ENCODE results near the gene CUEDC1. TPM values are rescaled to one million over a fixed set of nuclear protein-coding genes. Genes with fewer than 3 reads are reported as not detected.

The CUEDC1 gene
- total and polyA plus RNA-seq, 2 of the 13 experiments (the other 11 are each of a cell fraction or from before 2014, with no cell fraction given), result 7.4 to 12.9 TPM

DNA sequence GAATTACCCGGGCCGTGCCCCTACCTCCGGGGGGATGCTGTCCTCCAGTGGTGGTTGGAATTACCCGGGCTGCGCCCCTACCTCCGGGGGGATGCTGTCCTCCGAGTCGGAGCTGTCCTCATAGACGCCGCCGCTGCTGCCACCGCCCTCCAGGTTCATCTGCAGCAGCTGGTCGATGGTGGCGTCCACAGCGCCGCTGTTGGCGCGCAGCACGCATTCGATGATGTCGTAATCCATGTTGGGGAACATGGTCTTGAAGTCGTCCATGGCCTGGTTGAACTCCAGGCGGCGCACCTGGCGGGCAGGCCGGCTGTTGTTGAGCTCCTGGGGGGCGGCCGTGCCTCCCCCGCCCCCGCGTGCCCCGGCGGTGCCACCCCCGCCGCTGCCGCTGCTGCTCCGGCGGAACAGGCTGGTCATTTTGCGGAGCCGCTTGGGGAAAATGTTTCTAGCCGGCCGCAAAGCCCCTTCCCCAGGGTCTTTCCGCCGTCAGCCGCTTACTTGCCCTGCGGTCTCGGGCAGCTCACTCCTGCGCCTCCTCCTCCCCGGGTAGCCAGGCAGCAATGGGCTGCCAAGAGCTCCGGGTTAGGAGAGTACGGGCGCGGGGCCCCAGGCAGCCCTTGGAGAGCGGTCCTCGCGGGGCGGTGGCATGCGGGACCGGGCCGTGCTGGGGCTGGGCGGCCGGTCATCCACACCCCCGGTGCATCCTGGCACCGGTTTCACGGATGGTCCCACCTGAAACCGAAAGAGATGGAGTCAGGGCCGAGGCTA is 69.9 kb downstream of the CUEDC1 start:
- in situ Hi-C loops (cut with HindIII; ENCODE audit: extremely low pct_ligation_motif_present, low pct_unique_long_range_greater_than_20kb), result no loop called here
- Histone ChIP-seq H3K9ac (ENCODE audit: insufficient read depth, low read depth, low read length) (no peak overlapping the region), H3K79me2 (ENCODE audit: insufficient read depth, low read length) (no peaks in the 10 kb centered on the region), H3K27me3 (ENCODE audit: control insufficient read depth in 1 of 2, insufficient read depth in 2 of 2, low read length in 2 of 2) (no peaks in the 10 kb centered on the region), H3K4me2 (ENCODE audit: low read depth, low read length) (no peak overlapping the region), H3K4me1 (ENCODE audit: insufficient read depth, low read length) (peaks cover 28% of the 10 kb centered on the region), H4K20me1 (ENCODE audit: insufficient read depth, low read length) (no peaks in the 10 kb centered on the region), H3K27ac (ENCODE audit: extremely low read length, insufficient read depth, low read length) (no peak overlapping the region), H3K4me3 (replicated peaks in 1 of 3; ENCODE audit: insufficient read depth in 1 of 3, low read depth in 2 of 3, low read length in 3 of 3) (no peak overlapping the region), H2AFZ (ENCODE audit: low read length) (no peak overlapping the region), H3K9me3 (ENCODE audit: low read length) (no peaks in the 10 kb centered on the region), H3K36me3 (replicated peaks in 1 of 2; ENCODE audit: control insufficient read depth in 1 of 2, insufficient read depth in 2 of 2, low read length in 2 of 2) (peaks cover 0 to 2% of the 10 kb centered on the region in 2 experiments; a peak in 1 of 5 replicates)
- ChIA-PET CTCF (ENCODE audit: low intra/inter-chr PET ratio, low total read pairs) (no interaction called here), POLR2A (no interaction called here)
- TF ChIP-seq ZNF773 (CRISPR knock-in tag; IDR thresholded peaks at IDR 0.05; ENCODE audit: borderline replicate concordance) (no peak), CEBPB (IDR thresholded peaks at IDR 0.05; ENCODE audit: borderline replicate concordance, low read depth, low read length) (peak; percentile 67; the same call in 1 of the 2 replicates), ZSCAN25 (CRISPR knock-in tag; IDR thresholded peaks at IDR 0.05) (no peak), ATRX (CRISPR knock-in tag; IDR thresholded peaks at IDR 0.05; ENCODE audit: borderline replicate concordance) (no peak)
- WGBS (ENCODE audit: low lambda C conversion rate), result 96% methylated on average over 66 of the region's 67 CpGs
- ATAC-seq, result no peak
- no peak for FAIRE-seq
- intact Hi-C loops (cut with micrococcal nuclease; ENCODE audit: unreplicated experiment), result no loop called here
- BruUV-seq (replicated peaks), result no TSS peak
- DNase-seq (ENCODE audit: low spot score), result no peak

DNA sequence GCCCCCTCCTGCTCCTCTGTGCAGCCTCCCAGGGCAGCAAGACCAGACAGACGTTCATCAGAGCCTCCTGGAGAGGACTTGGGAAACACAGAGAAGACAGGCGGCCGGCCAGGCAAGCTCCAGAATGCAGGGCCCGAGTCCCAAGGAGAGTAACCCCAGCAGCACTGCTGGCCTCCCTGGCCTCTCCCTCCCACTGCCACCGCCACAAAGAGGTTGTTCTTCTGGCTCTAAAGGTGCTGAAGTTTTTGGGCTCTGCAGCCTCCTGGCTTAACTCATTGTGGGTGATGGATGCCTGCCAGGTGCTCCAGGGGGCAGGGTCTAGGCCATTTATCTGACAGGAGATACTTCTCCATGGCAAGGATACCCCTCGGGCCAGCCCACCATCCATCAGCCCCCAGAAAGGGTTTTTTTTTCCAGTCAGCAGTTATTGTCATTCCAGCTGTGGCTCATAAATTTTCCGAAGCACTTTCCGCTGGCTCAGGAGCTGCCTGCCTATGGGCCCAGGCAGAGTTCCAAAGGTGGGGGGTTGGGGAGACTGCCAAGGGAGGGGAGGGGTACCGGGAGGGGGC is 73.3 kb downstream of the CUEDC1 start:
- ATAC-seq (no peak), DNase-seq (ENCODE audit: low spot score) (no peak), FAIRE-seq (no peak)
- no peaks in the 10 kb centered on the region for H3K79me2 ChIP-seq (ENCODE audit: insufficient read depth, low read length)
- H3K9me3 ChIP-seq (ENCODE audit: low read length), result no peaks in the 10 kb centered on the region
- no peaks in the 10 kb centered on the region for H3K27me3 ChIP-seq (ENCODE audit: control insufficient read depth in 1 of 2, insufficient read depth in 2 of 2, low read length in 2 of 2)
- no peak overlapping the region for H2AFZ ChIP-seq (ENCODE audit: low read length)
- no peak overlapping the region for H3K4me3 ChIP-seq (replicated peaks in 1 of 3; ENCODE audit: insufficient read depth in 1 of 3, low read depth in 2 of 3, low read length in 3 of 3)
- no TSS peak for BruUV-seq (replicated peaks)
- H3K4me2 ChIP-seq (ENCODE audit: low read depth, low read length), result no peak overlapping the region
- peaks cover 0 to 2% of the 10 kb centered on the region in 2 experiments; a peak in 1 of 5 replicates for H3K36me3 ChIP-seq (replicated peaks in 1 of 2; ENCODE audit: control insufficient read depth in 1 of 2, insufficient read depth in 2 of 2, low read length in 2 of 2)
- no peak overlapping the region for H3K27ac ChIP-seq (ENCODE audit: extremely low read length, insufficient read depth, low read length)
- no peak overlapping the region for H3K9ac ChIP-seq (ENCODE audit: insufficient read depth, low read depth, low read length)
- POLR2A ChIA-PET, result no interaction called here
- intact Hi-C loops (cut with micrococcal nuclease; ENCODE audit: unreplicated experiment), result no loop called here
- H4K20me1 ChIP-seq (ENCODE audit: insufficient read depth, low read length), result no peaks in the 10 kb centered on the region
- H3K4me1 ChIP-seq (ENCODE audit: insufficient read depth, low read length), result peaks cover 47% of the 10 kb centered on the region
- in situ Hi-C loops (cut with HindIII; ENCODE audit: extremely low pct_ligation_motif_present, low pct_unique_long_range_greater_than_20kb), result no loop called here
- CTCF ChIA-PET (ENCODE audit: low intra/inter-chr PET ratio, low total read pairs), result no interaction called here
- WGBS (ENCODE audit: low lambda C conversion rate), result 86% methylated on average over 7 of the region's 9 CpGs
- TF ChIP-seq CREM (IDR thresholded peaks at IDR 0.05) (no peak), CREM (CRISPR knock-in tag; IDR thresholded peaks at IDR 0.05) (no peak), MAFK (conservative IDR thresholded peaks at IDR 0.05 in 1 of 2, IDR thresholded peaks at IDR 0.05 in 1 of 2; ENCODE audit: low read length in 2 of 2) (peak; percentile 40 to 61), KLF9 (CRISPR knock-in tag; IDR thresholded peaks at IDR 0.05; ENCODE audit: low read depth) (no peak), MAFF (IDR thresholded peaks at IDR 0.05; ENCODE audit: low read depth, low read length) (peak; percentile 6; the same call in 1 of the 2 replicates), PLRG1 (conservative IDR thresholded peaks at IDR 0.05) (no peak), MED8 (CRISPR knock-in tag; IDR thresholded peaks at IDR 0.05; ENCODE audit: insufficient replicate concordance) (no peak), ELF3 (CRISPR knock-in tag; IDR thresholded peaks at IDR 0.05) (no peak), CEBPG (CRISPR knock-in tag; IDR thresholded peaks at IDR 0.05) (no peak)
- TF ChIP-seq, protein P1, sequence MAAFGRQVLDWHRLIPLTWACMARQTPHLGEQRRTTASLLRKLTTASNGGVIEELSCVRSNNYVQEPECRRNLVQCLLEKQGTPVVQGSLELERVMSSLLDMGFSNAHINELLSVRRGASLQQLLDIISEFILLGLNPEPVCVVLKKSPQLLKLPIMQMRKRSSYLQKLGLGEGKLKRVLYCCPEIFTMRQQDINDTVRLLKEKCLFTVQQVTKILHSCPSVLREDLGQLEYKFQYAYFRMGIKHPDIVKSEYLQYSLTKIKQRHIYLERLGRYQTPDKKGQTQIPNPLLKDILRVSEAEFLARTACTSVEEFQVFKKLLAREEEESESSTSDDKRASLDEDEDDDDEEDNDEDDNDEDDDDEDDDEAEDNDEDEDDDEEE (CRISPR knock-in tag; IDR thresholded peaks at IDR 0.05), result no peak
- TF ChIP-seq, protein P2, sequence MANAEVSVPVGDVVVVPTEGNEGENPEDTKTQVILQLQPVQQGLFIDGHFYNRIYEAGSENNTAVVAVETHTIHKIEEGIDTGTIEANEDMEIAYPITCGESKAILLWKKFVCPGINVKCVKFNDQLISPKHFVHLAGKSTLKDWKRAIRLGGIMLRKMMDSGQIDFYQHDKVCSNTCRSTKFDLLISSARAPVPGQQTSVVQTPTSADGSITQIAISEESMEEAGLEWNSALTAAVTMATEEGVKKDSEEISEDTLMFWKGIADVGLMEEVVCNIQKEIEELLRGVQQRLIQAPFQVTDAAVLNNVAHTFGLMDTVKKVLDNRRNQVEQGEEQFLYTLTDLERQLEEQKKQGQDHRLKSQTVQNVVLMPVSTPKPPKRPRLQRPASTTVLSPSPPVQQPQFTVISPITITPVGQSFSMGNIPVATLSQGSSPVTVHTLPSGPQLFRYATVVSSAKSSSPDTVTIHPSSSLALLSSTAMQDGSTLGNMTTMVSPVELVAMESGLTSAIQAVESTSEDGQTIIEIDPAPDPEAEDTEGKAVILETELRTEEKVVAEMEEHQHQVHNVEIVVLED (CRISPR knock-in tag; IDR thresholded peaks at IDR 0.05; ENCODE audit: borderline replicate concordance), result no peak
- TF ChIP-seq, protein P3, sequence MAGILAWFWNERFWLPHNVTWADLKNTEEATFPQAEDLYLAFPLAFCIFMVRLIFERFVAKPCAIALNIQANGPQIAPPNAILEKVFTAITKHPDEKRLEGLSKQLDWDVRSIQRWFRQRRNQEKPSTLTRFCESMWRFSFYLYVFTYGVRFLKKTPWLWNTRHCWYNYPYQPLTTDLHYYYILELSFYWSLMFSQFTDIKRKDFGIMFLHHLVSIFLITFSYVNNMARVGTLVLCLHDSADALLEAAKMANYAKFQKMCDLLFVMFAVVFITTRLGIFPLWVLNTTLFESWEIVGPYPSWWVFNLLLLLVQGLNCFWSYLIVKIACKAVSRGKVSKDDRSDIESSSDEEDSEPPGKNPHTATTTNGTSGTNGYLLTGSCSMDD (CRISPR knock-in tag; IDR thresholded peaks at IDR 0.05), result no peak

All from HepG2 (cell line).